GM12878 (cell line): ENCODE measurements around the gene GABRB2. TPM values are rescaled to one million over a fixed set of nuclear protein-coding genes. Genes with fewer than 3 reads are reported as not detected.

ENCODE experiments used
- ATAC-seq: fragments of 200-7000 bp; cut with Tn5 transposase; 3 replicates; pipeline ENCODE4 v1.9.1; 2020; ENCODE audit warnings: mild to moderate bottlenecking, moderate library complexity
- Bru-seq: library from RNA; stranded (reverse); fragments of 400-500 nt; gene quantifications from one replicate; lab custom pipeline; 2021; lab: Mats Ljungman, UMichigan
- BruChase-seq, 2 experiments: library from RNA; stranded (reverse); fragments of 400-500 nt; gene quantifications; one replicate each; lab custom pipeline; 2021; lab: Mats Ljungman, UMichigan
- BruUV-seq: library from RNA; stranded (reverse); fragments of 400-500 nt; replicated peaks from 2 replicates; lab custom pipeline; 2021; lab: Mats Ljungman, UMichigan
- CTCF ChIA-PET: fragments of 300-600 bp; sonication (Branson Sonifier 250); formaldehyde crosslinking; extraction: SDS; loops from one replicate; lab custom pipeline; 2021; ENCODE audit warnings: inconsistent platforms; lab: Yijun Ruan, JAX
- POLR2A ChIA-PET: fragments of 350-600 bp; formaldehyde crosslinking; extraction: SDS; loops from one replicate; lab custom pipeline; 2021; ENCODE audit warnings: inconsistent platforms; lab: Charles Lee
- RAD21 ChIA-PET: fragments of 300-600 bp; sonication (Branson Sonifier 250); formaldehyde crosslinking; loops from one replicate; lab custom pipeline; 2023; ENCODE audit warnings: antibody characterized with exemption; ENCODE audit not compliant: unreplicated experiment; lab: Charles Lee
- SMC1A ChIA-PET: fragments of 300-600 bp; sonication (Branson Sonifier 250); formaldehyde crosslinking; loops from one replicate; lab custom pipeline; 2023; ENCODE audit not compliant: unreplicated experiment, uncharacterized antibody; lab: Charles Lee
- DNase-seq: peaks from one replicate; pipeline ENCODE4 v3.0.0-alpha.2; 2011; ENCODE audit warnings: low read depth, low spot score
- FAIRE-seq: peaks from 3 replicates; lab custom pipeline; 2011; peaks lifted over from hg19 to GRCh38; lab: Jason Lieb, UNC
- H2AFZ ChIP-seq: 2 replicates; pipeline ENCODE4 v1.6.0; 2011; ENCODE audit warnings: low read depth, low read length, control low read depth; ENCODE audit not compliant: control insufficient read depth
- H3K27ac ChIP-seq: 2 replicates; pipeline ENCODE4 v1.5.1; 2011; ENCODE audit warnings: control low read depth; ENCODE audit not compliant: control insufficient read depth, insufficient read depth
- H3K27me3 ChIP-seq, 2 experiments: replicated peaks in 1 of 2; 2 replicates each; pipeline versions ENCODE4 v1.6.0 to v1.6.1; 2011; ENCODE audit warnings: low read length in 1 of 2; ENCODE audit not compliant: control insufficient read depth in 2 of 2, insufficient read depth in 2 of 2
- H3K36me3 ChIP-seq, 2 experiments: 2 replicates each; pipeline ENCODE4 v1.5.1; 2011; ENCODE audit warnings: low read length in 1 of 2; ENCODE audit not compliant: control insufficient read depth in 2 of 2, insufficient read depth in 2 of 2
- H3K4me1 ChIP-seq: 2 replicates; pipeline ENCODE4 v1.6.1; 2011; ENCODE audit warnings: mild to moderate bottlenecking, low read length, moderate library complexity, mixed read lengths; ENCODE audit not compliant: control insufficient read depth, insufficient read depth
- H3K4me2 ChIP-seq: 2 replicates; pipeline ENCODE4 v1.6.0; 2011; ENCODE audit warnings: control low read depth; ENCODE audit not compliant: control insufficient read depth, insufficient read depth
- H3K4me3 ChIP-seq: fragments of 200-600 bp; sonication (generic); 2 replicates; pipeline ENCODE4 v1.5.1; 2016
- H3K79me2 ChIP-seq: 2 replicates; pipeline ENCODE4 v1.6.0; 2011; ENCODE audit warnings: low read length; ENCODE audit not compliant: control insufficient read depth, insufficient read depth
- H3K9ac ChIP-seq: 2 replicates; pipeline ENCODE4 v1.8.0; 2011; ENCODE audit warnings: low read length, control low read depth, mixed read lengths; ENCODE audit not compliant: control insufficient read depth, insufficient read depth
- H3K9me3 ChIP-seq: replicated peaks from 3 replicates; pipeline ENCODE4 v1.5.1; 2011; ENCODE audit warnings: mild to moderate bottlenecking, low read length; ENCODE audit not compliant: control insufficient read depth, insufficient read depth
- H4K20me1 ChIP-seq: 2 replicates; pipeline ENCODE4 v1.6.0; 2011; ENCODE audit not compliant: control insufficient read depth, insufficient read depth
- BMI1 ChIP-seq: fragments of 450-650 bp; IDR thresholded peaks from 2 replicates; pipeline ENCODE4 v1.6.1; 2016; ENCODE audit warnings: mild to moderate bottlenecking, moderate library complexity, borderline replicate concordance
- CHD1 ChIP-seq: IDR thresholded peaks from 2 replicates; pipeline ENCODE4 v1.6.1; 2012; ENCODE audit warnings: low read depth, low read length, improper control_type of control experiment
- E2F8 ChIP-seq: fragments of 450-650 bp; IDR thresholded peaks from 2 replicates; pipeline ENCODE4 v1.6.1; 2018; ENCODE audit warnings: mild to moderate bottlenecking, low read depth, moderate library complexity; ENCODE audit not compliant: partially characterized antibody
- E4F1 ChIP-seq: fragments of 450-650 bp; IDR thresholded peaks from 2 replicates; pipeline ENCODE4 v1.6.1; 2018; ENCODE audit warnings: borderline replicate concordance, mild to moderate bottlenecking; ENCODE audit not compliant: partially characterized antibody
- HDAC6 ChIP-seq: fragments of 200-600 bp; sonication (generic); IDR thresholded peaks from one replicate; pipeline ENCODE4 v1.8.0; 2017; ENCODE audit warnings: antibody characterized with exemption; ENCODE audit not compliant: unreplicated experiment
- IRF5 ChIP-seq: fragments of 450-650 bp; IDR thresholded peaks from 2 replicates; pipeline ENCODE4 v1.6.1; 2017; ENCODE audit warnings: borderline replicate concordance
- SP1 ChIP-seq: IDR thresholded peaks from one replicate; pipeline ENCODE4 v1.6.1; 2011; ENCODE audit warnings: low read depth, low read length
- STAT3 ChIP-seq: IDR thresholded peaks from 2 replicates; pipeline ENCODE4 v1.6.1; 2011; ENCODE audit warnings: low read depth, low read length, improper control_type of control experiment
- TAF1 ChIP-seq: IDR thresholded peaks from 2 replicates; pipeline ENCODE4 v1.6.1; 2011; ENCODE audit warnings: mild to moderate bottlenecking, low read depth, low read length, borderline replicate concordance
- TCF7 ChIP-seq: IDR thresholded peaks from 2 replicates; pipeline ENCODE4 v1.6.1; 2014; ENCODE audit warnings: antibody characterized with exemption, borderline replicate concordance
- ZNF384 ChIP-seq: IDR thresholded peaks from 2 replicates; pipeline ENCODE4 v1.6.1; 2012; ENCODE audit warnings: low read depth, mild to moderate bottlenecking, low read length, improper control_type of control experiment, borderline replicate concordance
- WGBS: methylation state at CpG from one replicate; pipeline ENCODE4 v1.1.6; 2016; ENCODE audit warnings: low lambda C conversion rate; ENCODE audit not compliant: insufficient replicate concordance, insufficient coverage; ENCODE audit errors: missing lambda C conversion rate; 5-methylcytosine and 5-hydroxymethylcytosine counted together
- in situ Hi-C: fragments of 300-500 bp; cut with MboI; formaldehyde crosslinking; loops from 9 replicates; pipeline ENCODE4 v1.14.3; 2018; ENCODE audit warnings: mixed read lengths
- intact Hi-C: fragments of 100-400 bp; cut with micrococcal nuclease; formaldehyde crosslinking; loops from one replicate; pipeline ENCODE4 v1.14.2; 2022; ENCODE audit not compliant: unreplicated experiment
- long read RNA-seq, 2 experiments: library from polyadenylated mRNA; unstranded; transcript quantifications; one replicate each; pipeline ENCODE4 v2.0.0, GENCODE V29; 2019 to 2020
- polyA minus RNA-seq, 3 experiments: library from RNA; depleted of rRNA, polyadenylated mRNA; stranded (reverse); fragments of >200 nt; gene quantifications; 2 replicates each; pipeline ENCODE4 v1.2.3, GENCODE V29; 2011
- polyA plus RNA-seq, 11 experiments: library from polyadenylated mRNA; depleted of rRNA in 4 of 11; unstranded in 6 of 11; stranded (reverse) in 5 of 11; fragments of >200 nt; fragmentation: Nextera tagmentation in 4 of 11; fragmentation: Illumina TruSeq in 1 of 11; extraction: Ambion mirVana in 4 of 11; extraction: Trizol in 1 of 11; gene quantifications; 1 replicate in 1 of 11; 2 replicates in 10 of 11; pipeline versions ENCODE4 v1.2.1 to v1.2.3, GENCODE V29; 2011 to 2016; ENCODE audit warnings: inconsistent platforms in 2 of 11, missing spikeins in 2 of 11, low read depth in 1 of 11
- total RNA-seq, 4 experiments: library from RNA; depleted of rRNA in 3 of 4; stranded (reverse); fragments of >200 nt in 3 of 4; fragmentation: Illumina TruSeq in 1 of 4; extraction: Trizol in 1 of 4; gene quantifications; 2 replicates each; pipeline versions ENCODE4 v1.2.1 to v1.2.3, GENCODE V29; 2013 to 2021

Gene GABRB2
- total RNA-seq (2013; cell fraction: nucleolus; rRNA removed), result 1.5 and 1.6 TPM in 2 replicates
- total RNA-seq (2014; rRNA removed) (0.68 and 1.0 TPM in 2 replicates), total RNA-seq (2014; rRNA removed; fragmentation: Illumina TruSeq; extraction: Trizol) (0.74 and 0.85 TPM in 2 replicates), total RNA-seq (2021) (0.56 and 0.58 TPM in 2 replicates), polyA plus RNA-seq (2011; rRNA removed) (0.12 TPM in 2 replicates), polyA plus RNA-seq (2014; fragmentation: Illumina TruSeq; extraction: Trizol) (0.79 and 0.82 TPM in 2 replicates), polyA plus RNA-seq (2014; fragmentation: Nextera tagmentation; extraction: Ambion mirVana) (under 1 TPM; 0.13 to 0.20 TPM), polyA plus RNA-seq (2014; rRNA removed) (0.27 and 0.40 TPM in 2 replicates), polyA plus RNA-seq (2016; fragmentation: Nextera tagmentation; extraction: Ambion mirVana) (under 1 TPM; 0.25 to 0.47 TPM), polyA minus RNA-seq (2011; rRNA and poly(A)+ RNA removed) (0.26 and 0.88 TPM in 2 replicates), Bru-seq, nascent RNA (percentile 47 among the genes with signal in this experiment), BruChase-seq, experiment 1, labeled RNA remaining after a 6-hour chase (percentile 36 among the genes with signal in this experiment), BruChase-seq, experiment 2, labeled RNA remaining after a 2-hour chase (percentile 37 among the genes with signal in this experiment)
- 0.26 TPM for polyA plus RNA-seq (2011; ENCODE audit: low read depth)
- polyA plus RNA-seq (2011; cell fraction: cytosol; rRNA removed), result 0.05 and 0.06 TPM in 2 replicates
- 0.09 and 0.10 TPM in 2 replicates for polyA plus RNA-seq (2011; cell fraction: nucleus; rRNA removed)
- 0.39 and 0.51 TPM in 2 replicates for polyA plus RNA-seq (2012)
- polyA minus RNA-seq (2011; cell fraction: cytosol; rRNA and poly(A)+ RNA removed), result not detected in 2 replicates
- polyA minus RNA-seq (2011; cell fraction: nucleus; rRNA and poly(A)+ RNA removed), result 0.57 and 0.60 TPM in 2 replicates
- long read RNA-seq, experiment 1, result 0 reads
- long read RNA-seq, experiment 2, partial matches to known transcripts, result 0 of 1 reads
- long read RNA-seq, experiment 2, other reads (novel, unspliced or antisense), result 1 of 1 reads

- intact Hi-C loops, result loop anchor here (1.0 to 10.0 kb wide), 3 partner anchors 130 to 1039 kb away; no protein-coding TSS in a partner anchor
- peak within 1 kb of the TSS; percentile 64 for H3K4me3 ChIP-seq
- DNase-seq, result peak; percentile 24
- TF ChIP-seq HDAC6, result no peak
- no peak for TF ChIP-seq IRF5
- TF ChIP-seq E4F1, result no peak
- TF ChIP-seq STAT3, result no peak
- TF ChIP-seq TCF7, result peak; percentile 45; the same call in 1 of the 2 replicates
- TF ChIP-seq E2F8, result no peak
- TF ChIP-seq ZNF384, result 0 out of 2 replicates have a peak, but pooled peaks have one; percentile 49
- no peak for TF ChIP-seq TAF1
- no peak for TF ChIP-seq SP1
- peak; percentile 37; the same call in 1 of the 2 replicates for TF ChIP-seq BMI1
- no peak for TF ChIP-seq CHD1
Observed at GRCh38 chr5:161546470-161547301, at the start of gene GABRB2. GABRB2 (minus strand) TSS chr5:161546725; CDS start chr5:161546643, 82 bp downstream.

More at GRCh38 chr5:161546470-161547301, at the start of gene GABRB2:
- ChIA-PET CTCF (interaction anchor here (0.6 to 4.3 kb wide), 2 partner anchors 1181 to 1861 kb away, joined by 3 to 36 read pairs; no protein-coding TSS in a partner anchor), SMC1A (no interaction called here), RAD21 (interaction anchor here (0.5 kb wide), 1 partner anchor 844 kb away, joined by 3 read pairs; no protein-coding TSS in a partner anchor), POLR2A (no interaction called here)
- no peaks in the 10 kb centered on the region; the same call in 2 of the 3 replicates for H3K9me3 ChIP-seq
- in situ Hi-C loops, result loop anchor here (10.0 kb wide), 2 partner anchors 1112 to 1798 kb away; no protein-coding TSS in a partner anchor
- H3K4me2 ChIP-seq, result peak within 1 kb of the TSS; percentile 93
- H3K36me3 ChIP-seq, result no peaks in the 10 kb centered on the region
- no peak within 1 kb of the TSS for H3K27ac ChIP-seq
- H2AFZ ChIP-seq, result peak within 1 kb of the TSS; percentile 88
- peaks cover 3 to 8% of the 10 kb centered on the region in 2 experiments; a peak in 2 of 4 replicates for H3K27me3 ChIP-seq
- no peaks in the 10 kb centered on the region for H3K4me1 ChIP-seq
- no peaks in the 10 kb centered on the region for H4K20me1 ChIP-seq
- no peaks in the 10 kb centered on the region for H3K79me2 ChIP-seq
- no TSS peak for BruUV-seq
- 2% methylated on average over 25 of the region's 31 CpGs for WGBS
- FAIRE-seq, result no peak
- peak; percentile 79 for ATAC-seq
- H3K9ac ChIP-seq, result peak within 1 kb of the TSS; percentile 26; the same call in 1 of the 2 replicates
